Pulmonary artery endothelial cell (primary cell): ENCODE measurements around the gene DNAAF3. TPM values are rescaled to one million over a fixed set of nuclear protein-coding genes. Genes with fewer than 3 reads are reported as not detected.

Experiments used
- DNase-seq: peaks from one replicate; pipeline ENCODE4 v3.0.0-alpha.2; 2011; ENCODE audit warnings: low read depth, low spot score
- total RNA-seq: library from RNA; depleted of rRNA; stranded (reverse); fragments of >200 nt; gene quantifications from 2 replicates; pipeline ENCODE4 v1.2.3, GENCODE V29; 2014

The DNAAF3 gene
- total RNA-seq, 1 donor from 2014 or later = 0.73 TPM

DNA sequence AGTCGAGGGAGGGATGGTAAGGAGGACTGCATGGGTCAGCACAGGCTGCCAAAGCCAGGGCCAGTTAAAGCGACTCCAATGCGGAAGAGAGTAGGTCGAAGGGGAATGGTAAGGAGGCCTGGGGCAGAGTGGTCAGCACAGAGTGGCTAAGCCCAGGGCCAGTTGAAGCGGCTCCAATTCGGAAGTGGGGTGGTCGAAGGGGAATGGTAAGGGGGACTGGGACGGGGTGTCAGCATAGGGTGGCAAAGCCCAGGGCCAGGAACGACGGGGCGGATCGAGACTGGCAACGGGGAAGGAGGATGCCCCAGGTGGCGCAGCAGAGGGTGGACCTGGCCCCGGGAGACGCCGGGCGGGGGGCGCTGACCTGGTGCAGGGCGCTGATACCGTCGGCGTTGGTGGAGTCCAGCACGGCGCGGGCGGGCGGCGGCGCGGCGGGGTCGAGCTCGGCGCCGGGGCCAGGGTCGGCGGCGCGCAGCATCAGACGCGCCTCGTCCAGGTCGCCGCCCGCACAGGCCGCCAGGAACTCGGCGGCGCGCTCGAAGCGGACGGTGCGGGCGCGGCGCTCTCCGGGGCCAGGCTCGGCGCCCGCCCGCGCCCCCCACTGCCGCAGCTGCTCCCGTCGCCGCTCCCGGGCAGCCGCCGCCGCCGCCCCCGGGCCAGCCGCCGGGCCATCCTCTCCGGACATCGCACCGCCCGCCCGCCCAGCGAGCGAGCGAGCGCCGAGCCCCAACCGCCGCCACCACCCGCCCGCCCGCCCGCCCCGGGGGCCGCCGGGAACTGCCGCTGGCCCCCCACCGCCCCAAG lies 49.4 kb downstream of the DNAAF3 start, which contains the start of gene PPP1R12C:
Gene PPP1R12C (minus strand): TSS at position 779 of the 804 bp plus-strand sequence. CDS start 94 bp downstream, at position 685.
- DNase-seq = no peak

DNA sequence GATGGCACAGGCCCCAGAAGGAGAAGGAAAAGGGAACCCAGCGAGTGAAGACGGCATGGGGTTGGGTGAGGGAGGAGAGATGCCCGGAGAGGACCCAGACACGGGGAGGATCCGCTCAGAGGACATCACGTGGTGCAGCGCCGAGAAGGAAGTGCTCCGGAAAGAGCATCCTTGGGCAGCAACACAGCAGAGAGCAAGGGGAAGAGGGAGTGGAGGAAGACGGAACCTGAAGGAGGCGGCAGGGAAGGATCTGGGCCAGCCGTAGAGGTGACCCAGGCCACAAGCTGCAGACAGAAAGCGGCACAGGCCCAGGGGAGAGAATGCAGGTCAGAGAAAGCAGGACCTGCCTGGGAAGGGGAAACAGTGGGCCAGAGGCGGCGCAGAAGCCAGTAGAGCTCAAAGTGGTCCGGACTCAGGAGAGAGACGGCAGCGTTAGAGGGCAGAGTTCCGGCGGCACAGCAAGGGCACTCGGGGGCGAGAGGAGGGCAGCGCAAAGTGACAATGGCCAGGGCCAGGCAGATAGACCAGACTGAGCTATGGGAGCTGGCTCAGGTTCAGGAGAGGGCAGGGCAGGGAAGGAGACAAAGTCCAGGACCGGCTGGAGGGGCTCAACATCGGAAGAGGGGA lies 50.1 kb downstream of the DNAAF3 start:
- no peak for DNase-seq

DNA sequence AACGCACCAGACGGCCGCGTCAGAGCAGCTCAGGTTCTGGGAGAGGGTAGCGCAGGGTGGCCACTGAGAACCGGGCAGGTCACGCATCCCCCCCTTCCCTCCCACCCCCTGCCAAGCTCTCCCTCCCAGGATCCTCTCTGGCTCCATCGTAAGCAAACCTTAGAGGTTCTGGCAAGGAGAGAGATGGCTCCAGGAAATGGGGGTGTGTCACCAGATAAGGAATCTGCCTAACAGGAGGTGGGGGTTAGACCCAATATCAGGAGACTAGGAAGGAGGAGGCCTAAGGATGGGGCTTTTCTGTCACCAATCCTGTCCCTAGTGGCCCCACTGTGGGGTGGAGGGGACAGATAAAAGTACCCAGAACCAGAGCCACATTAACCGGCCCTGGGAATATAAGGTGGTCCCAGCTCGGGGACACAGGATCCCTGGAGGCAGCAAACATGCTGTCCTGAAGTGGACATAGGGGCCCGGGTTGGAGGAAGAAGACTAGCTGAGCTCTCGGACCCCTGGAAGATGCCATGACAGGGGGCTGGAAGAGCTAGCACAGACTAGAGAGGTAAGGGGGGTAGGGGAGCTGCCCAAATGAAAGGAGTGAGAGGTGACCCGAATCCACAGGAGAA lies 50.9 kb downstream of the DNAAF3 start:
- no peak for DNase-seq

DNA sequence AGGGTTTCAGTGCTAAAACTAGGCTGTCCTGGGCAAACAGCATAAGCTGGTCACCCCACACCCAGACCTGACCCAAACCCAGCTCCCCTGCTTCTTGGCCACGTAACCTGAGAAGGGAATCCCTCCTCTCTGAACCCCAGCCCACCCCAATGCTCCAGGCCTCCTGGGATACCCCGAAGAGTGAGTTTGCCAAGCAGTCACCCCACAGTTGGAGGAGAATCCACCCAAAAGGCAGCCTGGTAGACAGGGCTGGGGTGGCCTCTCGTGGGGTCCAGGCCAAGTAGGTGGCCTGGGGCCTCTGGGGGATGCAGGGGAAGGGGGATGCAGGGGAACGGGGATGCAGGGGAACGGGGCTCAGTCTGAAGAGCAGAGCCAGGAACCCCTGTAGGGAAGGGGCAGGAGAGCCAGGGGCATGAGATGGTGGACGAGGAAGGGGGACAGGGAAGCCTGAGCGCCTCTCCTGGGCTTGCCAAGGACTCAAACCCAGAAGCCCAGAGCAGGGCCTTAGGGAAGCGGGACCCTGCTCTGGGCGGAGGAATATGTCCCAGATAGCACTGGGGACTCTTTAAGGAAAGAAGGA lies 51.8 kb downstream of the DNAAF3 start:
- no peak for DNase-seq

DNA sequence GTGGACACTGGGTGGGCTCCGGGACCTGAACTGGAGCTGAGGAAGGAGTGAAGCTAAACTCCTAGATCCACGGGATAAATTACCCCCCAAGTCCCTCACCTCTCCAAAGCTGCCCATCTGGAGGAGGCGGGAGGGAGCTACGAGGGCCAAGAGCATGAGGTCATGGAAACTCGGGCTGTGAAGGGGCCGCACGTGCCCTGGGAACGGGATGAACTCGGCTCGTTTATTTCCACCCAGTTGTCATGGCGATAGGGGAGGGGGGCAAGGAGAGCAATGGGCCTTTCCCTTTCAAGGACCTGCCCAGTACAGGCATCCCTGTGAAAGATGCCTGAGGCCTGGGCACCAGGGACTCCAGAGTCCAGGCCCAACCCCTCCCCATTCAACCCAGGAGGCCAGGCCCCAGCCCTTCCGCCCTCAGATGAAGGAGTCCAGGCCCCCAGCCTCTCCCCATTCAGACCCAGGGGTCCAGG lies 52.8 kb downstream of the DNAAF3 start:
- DNase-seq = peak; percentile 79

DNA sequence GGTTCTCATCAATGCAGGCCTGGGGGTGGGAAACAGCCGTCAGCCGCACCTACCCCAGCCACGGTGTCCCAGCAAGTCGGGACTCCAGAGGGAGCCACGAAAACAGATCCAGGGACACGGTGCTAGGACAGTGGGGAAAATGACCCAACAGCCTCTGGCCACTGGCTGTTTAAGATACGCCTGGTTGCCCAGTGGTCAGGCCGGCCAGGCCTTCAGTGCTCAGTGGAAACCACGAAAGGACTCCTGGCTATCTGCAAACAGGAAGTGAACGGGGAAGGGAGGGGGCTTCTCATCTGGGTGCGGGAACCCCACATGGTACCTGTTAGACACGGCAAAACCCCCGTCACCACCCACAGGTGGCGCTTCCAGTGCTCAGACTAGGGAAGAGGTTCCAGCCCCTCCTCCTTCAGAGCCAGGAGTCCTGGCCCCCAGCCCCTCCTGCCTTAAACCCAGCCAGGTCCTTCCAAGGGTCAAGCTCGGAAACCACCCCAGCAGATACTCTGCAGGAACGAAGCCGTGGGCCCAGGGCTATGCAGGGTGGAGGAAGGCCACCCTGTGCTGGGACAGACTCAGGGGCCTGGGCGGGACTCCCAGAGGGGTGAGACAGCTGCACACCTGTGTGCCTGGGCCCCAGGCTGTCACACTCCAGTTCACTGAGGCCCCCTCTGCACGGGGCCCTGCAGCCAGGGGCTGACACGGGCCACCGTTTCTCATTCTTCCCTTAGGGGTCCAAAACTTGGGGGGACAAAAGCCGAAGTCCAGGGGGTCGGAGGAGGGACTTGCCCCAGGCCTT lies 53.4 kb downstream of the DNAAF3 start:
- no peak for DNase-seq

DNA sequence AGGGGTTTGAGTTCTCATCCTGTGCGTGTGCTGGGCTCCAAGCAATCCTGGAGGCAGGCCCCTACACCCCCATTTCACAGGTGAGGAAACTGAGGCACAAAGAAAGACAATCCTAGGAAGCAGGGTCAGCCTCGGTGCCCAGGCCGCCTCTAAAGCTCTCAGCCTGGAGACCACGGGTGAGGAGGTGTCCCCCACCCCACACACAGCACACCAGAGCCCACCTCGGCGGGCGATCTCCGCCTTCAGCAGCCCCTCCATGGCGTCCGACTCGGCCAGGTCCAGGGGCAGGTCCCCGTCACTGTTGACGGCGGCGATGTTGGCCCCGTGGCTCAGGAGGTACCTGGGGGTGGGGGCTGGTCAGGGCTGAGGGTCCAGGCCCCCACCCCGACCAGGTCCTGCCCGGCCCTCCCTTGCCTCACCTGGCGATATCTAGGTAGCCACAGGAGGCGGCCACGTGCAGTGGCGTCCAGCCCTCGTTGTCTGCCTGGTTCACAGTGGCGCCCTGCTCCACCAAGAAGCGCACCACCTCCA lies 54.1 kb downstream of the DNAAF3 start:
- no peak for DNase-seq

DNA sequence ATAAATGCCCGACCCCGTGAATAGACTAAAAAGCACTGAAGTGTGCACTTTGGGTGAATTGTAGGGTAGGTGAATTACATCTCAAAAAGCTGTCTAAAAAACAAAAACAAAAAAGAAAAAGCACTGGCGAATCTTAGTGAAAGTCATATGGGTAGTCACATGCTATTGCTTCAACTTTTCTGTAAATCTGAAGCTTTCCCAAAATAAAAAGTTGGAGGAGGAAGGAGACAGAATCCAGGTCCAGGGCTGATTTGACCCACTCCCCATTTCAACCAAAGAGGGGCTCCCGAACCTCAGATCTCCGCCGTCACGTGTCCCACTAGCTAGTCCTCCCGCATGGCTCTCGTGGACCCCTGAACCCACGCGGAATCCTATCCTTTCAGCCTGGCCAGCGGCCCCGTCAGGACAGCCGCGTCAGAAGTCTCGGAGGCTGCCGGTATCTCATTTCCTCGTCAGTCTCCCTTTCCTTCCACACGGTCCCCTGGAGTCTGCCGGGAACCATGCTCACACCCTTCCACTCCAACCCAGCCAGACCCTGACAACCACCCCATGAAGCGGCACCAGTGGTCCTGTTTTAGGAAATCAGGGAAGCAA lies 55.1 kb downstream of the DNAAF3 start:
- DNase-seq = no peak

DNA sequence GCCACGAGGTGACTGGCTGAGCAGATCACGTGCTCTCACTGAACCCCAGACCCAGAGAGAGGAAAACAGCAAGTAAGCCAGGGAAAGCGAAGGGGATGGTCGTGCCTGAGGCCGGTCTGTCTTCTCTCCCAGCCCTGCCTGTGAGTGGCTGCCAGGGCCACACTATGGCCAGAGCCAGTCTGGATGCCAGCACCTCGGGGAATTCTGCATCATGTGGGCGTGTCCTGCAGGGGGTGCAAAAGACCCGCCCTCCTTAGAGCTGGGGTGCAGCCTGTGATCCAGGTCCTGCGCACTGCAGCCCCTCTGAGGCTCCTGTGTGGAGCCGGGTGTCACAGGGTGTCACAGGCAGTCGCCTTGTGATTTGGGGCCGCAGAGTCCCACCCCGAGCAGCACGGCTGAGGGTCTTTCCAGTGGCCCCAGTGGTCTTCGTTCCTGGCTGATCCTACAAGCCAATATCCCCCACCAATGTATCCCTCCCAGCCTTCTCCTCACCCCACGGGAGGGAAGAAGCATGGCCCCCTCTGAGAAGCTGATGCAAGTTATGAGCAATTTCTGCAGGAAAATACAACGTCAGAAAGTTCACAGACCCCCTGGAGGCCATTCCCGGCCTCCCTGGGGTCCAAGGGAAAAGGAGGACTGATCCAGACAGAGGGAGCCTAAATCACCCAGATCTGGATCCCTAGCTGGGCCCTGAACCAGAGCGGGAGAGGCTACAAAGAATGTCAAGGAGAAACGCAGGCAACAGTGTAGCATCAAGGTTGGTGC lies 56.7 kb downstream of the DNAAF3 start:
- DNase-seq = no peak

Other genes starting within 250 kb of the DNAAF3 start
- gene NLRP7, start 219.1 kb downstream of the DNAAF3 start, total RNA-seq = not detected in 2 replicates
- 0.20 and 0.28 TPM in 2 replicates for gene NLRP2, start 200.2 kb downstream of the DNAAF3 start, total RNA-seq
- gene GP6, start 128.3 kb downstream of the DNAAF3 start, total RNA-seq = not detected in 2 replicates
- gene RDH13, start 103.5 kb downstream of the DNAAF3 start, total RNA-seq = 10.6 and 13.8 TPM in 2 replicates
- 4.7 and 7.5 TPM in 2 replicates for gene EPS8L1, start 90.7 kb downstream of the DNAAF3 start, total RNA-seq
- 34.8 and 37.1 TPM in 2 replicates for gene PPP1R12C, start 49.0 kb downstream of the DNAAF3 start, total RNA-seq
- gene TNNT1, start 17.4 kb downstream of the DNAAF3 start, total RNA-seq = 2.0 and 2.3 TPM in 2 replicates
- not detected in 2 replicates for gene TNNI3, start 8.9 kb downstream of the DNAAF3 start, total RNA-seq
- gene SYT5, start 13.7 kb upstream of the DNAAF3 start, total RNA-seq = not detected in 2 replicates
- 0.46 and 1.2 TPM in 2 replicates for gene PTPRH, start 42.9 kb upstream of the DNAAF3 start, total RNA-seq
- gene TMEM86B, start 62.1 kb upstream of the DNAAF3 start, total RNA-seq = 0.73 and 1.1 TPM in 2 replicates
- 32.5 and 33.0 TPM in 2 replicates for gene PPP6R1, start 92.4 kb upstream of the DNAAF3 start, total RNA-seq
- 30.1 and 37.8 TPM in 2 replicates for gene HSPBP1, start 113.5 kb upstream of the DNAAF3 start, total RNA-seq
- gene BRSK1, start 117.4 kb upstream of the DNAAF3 start, total RNA-seq = 0.07 and 0.40 TPM in 2 replicates
- gene TMEM150B, start 158.7 kb upstream of the DNAAF3 start, total RNA-seq = not detected in 2 replicates
- gene KMT5C, start 173.3 kb upstream of the DNAAF3 start, total RNA-seq = 4.3 and 4.8 TPM in 2 replicates
- gene COX6B2, start 188.1 kb upstream of the DNAAF3 start, total RNA-seq = not detected in 2 replicates
- not detected in 2 replicates for gene GARIN5B, start 196.6 kb upstream of the DNAAF3 start, total RNA-seq
- gene IL11, start 203.8 kb upstream of the DNAAF3 start, total RNA-seq = 0.33 TPM in 1 of 2 replicates, not detected in the other
- gene TMEM190, start 210.2 kb upstream of the DNAAF3 start, total RNA-seq = not detected in 2 replicates
- gene TMEM238, start 217.7 kb upstream of the DNAAF3 start, total RNA-seq = 0.21 and 0.46 TPM in 2 replicates
- 208 and 256 TPM in 2 replicates for gene RPL28, start 219.3 kb upstream of the DNAAF3 start, total RNA-seq
- 150 and 327 TPM in 2 replicates for gene UBE2S, start 241.2 kb upstream of the DNAAF3 start, total RNA-seq